Esophagus mucosa (tissue), 1 donor: ENCODE results near the gene SLC28A3. TPM values are rescaled to one million over a fixed set of nuclear protein-coding genes. Genes with fewer than 3 reads are reported as not detected.
A peak's percentile ranks its signal among the peaks of the same experiment; 100 is the strongest.

Experiments used
- ATAC-seq: fragments of 200-7000 bp; cut with Tn5 transposase; one replicate; pipeline ENCODE4 v1.9.1; 2020
- total RNA-seq: library from RNA; stranded (reverse); gene quantifications from one replicate; pipeline ENCODE4 v1.2.4, GENCODE V29; 2023
- donor health status: DM: yes; HTN: yes; CAD: no.

Gene SLC28A3
- total RNA-seq, 1 donor from 2014 or later, result 7.0 TPM

DNA sequence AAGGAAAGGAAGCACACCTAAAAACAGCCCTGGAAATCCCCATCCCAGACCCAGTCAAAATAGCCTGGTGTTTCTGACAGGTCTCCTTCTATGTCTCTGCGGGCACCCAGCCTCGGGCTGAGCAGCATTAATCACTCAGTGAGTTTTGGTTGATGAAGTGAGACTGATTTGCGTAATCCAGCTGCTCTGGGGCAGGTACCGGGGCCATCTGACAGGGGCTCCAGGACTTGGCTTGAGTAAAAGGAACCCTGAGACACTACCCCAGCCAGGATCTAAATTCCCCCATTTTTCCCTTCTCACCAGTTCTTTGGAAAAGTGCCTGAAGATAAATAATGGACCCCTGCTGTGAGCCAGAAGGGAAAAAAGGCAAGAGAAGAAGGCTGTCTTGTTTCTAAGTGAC is 596 bp downstream of the SLC28A3 start:
- peak; percentile 83 for ATAC-seq

DNA sequence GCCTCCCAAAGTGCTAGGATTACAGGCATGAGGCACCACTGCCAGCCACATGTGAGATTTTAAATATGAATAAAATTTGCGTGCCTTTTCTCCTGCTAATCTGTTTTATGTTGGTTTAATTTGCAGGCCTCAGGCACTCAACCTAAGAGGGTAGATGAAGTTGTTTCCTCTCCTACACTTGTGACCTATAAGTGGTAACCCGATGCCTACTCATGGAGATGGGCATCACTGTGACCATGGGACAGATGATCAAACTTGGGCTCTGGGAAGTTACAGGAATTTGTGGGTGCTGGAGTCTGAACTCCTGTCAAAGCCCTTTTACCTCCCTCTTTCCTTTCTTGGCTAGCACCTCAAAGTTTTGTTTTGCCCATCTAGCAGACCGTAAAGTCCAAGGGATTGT is 1.1 kb downstream of the SLC28A3 start:
- no peak for ATAC-seq

DNA sequence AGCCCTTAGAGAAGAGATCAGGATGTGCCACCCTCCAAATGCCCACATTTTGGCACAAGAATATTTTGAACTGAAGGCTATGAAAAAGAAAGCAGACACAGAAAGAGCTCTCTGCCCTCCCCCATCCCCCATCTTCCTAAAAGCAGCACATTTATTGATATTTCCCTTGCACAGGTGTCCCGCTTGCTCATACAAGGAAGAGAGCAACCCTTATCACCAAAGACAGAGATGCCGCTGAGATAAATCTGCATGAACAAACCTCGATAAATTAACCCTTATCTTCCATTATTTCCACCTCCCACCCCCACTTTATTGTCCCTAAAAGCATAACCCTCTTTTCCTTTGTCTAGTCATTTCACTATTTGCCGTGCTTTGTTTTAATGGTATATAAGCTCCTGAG is 1.8 kb downstream of the SLC28A3 start:
- ATAC-seq, result no peak

DNA sequence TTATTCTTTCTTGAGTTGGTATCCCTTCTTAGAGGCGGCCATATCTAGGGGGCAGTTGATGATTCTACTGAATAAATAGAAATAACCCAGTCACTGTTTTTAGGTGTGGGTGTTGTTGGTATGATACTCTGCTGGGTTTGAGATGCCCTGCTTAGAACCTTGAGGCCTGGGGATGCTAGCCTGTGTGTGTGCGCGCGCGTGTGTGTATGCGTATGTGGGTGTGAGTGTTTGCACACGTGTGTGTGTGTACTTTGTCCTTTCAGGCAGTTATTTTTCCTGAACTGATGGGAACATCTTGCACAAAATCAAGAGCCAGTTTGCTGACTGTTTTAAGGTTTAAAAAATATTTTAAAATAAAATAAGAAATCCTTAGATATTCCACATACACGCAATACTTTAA is 3.3 kb downstream of the SLC28A3 start:
- ATAC-seq, result no peak

DNA sequence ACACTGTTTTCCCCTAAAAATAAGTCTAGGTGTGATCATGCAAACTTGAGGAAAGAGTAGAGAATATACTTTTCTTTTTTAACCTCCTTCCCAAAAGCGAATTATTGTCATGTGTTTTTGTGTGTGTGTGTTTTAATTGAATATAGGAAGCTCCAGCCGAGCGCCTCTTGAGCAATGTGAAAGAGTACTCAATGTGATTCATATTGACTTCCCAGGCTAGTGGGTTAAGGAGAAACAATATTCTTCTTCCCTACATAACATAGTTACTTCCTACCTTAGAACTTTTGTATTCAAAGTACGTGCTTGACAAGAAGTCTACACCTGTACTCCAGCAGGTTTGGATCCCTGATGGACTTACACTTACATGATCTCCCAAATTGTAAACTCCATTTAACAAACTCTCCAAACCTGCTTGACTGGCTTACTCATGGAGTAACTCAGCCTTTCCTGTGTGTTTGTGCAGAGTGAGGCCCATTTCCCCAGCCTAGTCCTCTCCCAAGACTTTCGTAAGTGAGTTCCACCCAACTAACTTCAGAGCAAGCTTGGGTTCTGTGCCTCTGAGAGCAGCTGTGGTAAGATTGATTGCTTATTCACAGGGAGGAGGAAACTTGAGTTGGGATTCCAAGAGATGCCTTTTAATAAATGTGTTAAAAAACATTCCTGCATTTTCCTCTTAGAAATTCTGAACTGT is 9.3 kb downstream of the SLC28A3 start:
- peak; percentile 95 for ATAC-seq

DNA sequence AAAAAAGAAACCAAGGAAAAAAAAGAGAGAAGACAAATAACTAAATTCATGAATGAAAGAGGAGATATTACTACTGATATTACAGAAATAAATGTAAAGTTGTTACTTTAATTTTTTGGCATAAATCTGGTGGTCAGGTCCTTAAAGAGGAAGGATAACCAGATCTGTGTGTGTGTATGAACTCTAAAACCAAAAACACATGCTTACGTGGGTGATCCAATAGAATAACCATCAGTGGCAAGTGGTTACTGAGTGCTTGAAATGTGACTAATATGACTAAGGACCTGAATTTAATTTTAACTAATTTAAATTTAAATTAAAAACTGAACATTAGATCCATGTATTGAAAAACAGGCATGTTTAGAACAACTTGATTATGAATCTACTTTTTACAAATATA is 10.3 kb downstream of the SLC28A3 start:
- ATAC-seq, result no peak

DNA sequence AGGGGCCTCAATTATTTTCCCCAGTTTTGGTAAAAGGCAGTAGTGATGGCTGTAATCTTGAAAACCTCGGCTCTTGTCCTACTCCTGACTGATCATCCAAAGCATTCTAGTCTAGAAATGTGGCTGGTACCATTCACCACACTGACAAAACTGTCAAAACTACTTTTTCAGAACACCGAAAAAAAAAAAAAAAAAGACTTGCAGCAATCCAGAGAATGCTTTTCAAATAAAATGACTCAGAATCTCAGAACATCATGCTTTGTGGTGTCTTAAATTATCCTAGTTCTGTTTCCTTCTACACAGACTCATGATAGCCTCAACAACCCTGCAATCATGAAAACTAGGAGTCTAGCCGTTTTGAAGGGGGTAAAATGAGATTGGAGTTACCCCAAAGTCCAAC is 13.4 kb downstream of the SLC28A3 start:
- no peak for ATAC-seq

DNA sequence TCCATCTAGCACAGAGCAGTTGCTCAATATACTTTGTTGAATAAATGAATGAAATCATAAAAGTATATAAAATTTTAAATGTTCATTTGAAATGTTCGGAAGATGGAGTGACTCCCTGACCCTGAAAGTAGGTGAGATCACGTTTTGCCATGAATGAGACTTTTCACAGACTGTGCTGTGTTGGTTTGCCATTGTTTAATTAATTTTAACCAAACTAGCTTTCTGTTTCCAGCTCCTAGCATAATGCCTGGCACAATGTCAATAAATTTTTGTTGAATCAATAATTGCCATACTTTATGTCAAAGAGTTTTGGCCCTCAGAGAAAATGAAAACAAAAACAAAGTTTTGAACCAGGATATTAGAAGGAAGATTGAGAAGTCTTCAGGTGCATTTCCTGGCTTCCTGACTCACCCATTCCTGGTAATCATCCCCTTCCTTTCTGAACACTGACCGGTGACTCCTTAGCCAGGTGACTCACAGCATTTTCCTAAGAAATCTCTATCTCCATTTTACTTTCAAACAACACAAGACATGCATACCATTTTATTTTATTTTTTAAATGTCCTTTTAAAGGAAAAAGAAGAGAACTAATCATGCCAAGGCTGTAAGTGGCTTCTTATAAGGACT is 15.1 kb downstream of the SLC28A3 start:
- peak; percentile 83 for ATAC-seq

DNA sequence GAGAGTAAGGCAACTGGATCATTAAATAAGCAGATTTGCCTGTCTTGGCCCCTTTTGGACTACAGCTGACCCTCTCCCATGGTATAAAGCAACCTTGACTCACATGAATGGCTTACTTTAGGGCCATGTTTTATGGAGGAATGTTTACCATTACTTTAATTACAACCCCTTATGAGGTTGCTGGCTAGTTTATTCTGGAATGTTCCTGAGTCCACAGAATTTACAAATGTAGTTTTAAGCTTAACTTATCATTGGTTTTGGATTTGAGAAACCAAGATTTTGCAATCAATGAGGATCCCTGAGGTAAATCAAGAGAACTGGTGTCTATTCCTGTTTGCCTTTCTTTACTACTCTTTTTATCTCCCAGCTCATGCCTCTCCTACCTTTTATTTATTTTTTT is 15.7 kb downstream of the SLC28A3 start:
- no peak for ATAC-seq

DNA sequence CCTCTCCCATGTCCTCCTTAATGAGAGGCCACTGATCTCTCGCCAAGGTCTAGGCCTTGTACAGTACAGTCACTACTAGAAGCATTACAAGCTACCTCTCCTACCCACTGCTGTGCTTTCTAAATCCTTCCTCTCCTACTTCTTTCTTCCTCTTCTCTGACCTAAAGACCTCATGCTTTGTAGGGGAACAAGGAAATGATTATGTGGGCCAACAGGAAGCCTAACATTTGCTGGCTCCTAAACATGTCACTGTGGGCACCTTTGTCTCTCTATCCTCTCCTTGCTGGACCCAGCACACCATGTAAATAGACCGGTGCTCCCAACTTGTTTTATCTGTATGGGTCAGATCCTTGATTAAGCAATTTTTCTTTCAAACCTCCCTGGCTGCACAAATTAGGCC is 16.7 kb downstream of the SLC28A3 start:
- peak; percentile 54 for ATAC-seq

DNA sequence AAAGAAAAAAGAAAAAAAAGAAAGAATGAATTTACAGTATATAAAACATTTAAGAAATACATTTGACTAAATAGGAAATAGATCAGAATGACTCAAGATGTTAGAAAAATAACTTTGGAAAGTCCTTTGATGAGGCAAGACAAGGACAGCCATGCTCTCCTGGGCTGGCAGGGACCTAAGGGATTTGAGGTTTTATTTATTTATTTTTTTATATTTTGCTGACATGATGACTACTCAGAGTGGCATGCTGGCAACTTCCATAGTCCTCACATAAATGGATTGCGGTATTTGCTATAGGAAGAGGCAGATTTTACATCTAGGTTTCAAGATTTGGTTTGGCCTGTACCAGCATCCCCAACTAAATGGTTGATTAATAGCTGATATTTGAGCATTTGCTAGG is 17.7 kb downstream of the SLC28A3 start:
- no peak for ATAC-seq

DNA sequence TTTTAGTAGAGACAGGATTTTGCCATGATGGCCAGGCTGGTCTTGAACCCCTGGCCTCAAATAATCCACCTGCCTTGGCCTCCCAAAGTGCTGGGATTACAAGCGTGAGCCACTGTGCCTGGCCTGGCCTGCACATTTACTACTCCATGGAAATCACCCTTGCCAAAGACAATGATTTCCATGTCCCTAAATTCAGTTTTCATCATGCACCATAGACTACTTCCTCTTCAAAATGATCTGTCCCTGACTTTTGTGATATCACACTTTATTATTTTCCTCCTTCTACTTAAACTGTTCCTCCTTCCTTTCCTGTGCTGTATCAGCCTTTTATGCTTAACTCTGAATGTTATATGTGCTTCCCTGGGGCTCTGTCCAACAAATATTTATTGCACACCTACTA is 20.3 kb downstream of the SLC28A3 start:
- no peak for ATAC-seq

DNA sequence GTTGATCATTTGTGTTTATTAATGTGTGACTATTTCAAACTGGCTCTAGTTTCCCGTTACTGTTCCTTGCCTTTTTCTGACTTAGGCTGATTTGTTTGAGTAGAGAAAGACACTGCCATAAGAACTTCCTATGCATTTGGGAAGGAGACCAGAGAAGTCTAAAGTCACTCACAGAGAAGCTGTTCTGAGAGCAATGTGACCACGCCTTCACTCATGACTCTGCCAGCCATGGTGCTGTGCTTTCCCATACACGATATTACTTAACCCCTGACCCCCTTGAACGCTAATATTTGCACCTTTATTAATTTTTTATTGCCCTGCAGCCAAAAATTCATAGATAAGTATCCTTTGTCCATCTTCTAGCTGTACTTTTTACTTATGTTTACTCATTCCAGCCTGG is 20.9 kb downstream of the SLC28A3 start:
- no peak for ATAC-seq

DNA sequence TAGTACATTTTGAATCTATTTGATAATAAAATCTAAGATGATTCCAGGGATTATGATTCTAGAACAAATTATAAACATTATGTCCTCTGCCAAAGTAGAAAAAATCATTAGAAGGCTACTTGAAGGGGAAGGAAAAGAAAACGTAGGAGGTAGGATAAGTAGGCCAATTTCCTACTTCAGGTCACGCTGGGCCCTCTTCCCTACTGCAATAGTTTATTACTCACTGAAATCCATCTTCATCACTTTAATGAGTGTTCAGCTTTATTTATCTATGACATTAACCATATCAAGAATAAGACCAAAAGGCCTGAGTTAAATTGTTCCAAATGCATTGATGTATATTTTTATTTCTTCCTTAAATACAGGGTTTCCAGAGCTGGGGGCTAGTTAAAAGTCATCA is 21.6 kb downstream of the SLC28A3 start:
- no peak for ATAC-seq

DNA sequence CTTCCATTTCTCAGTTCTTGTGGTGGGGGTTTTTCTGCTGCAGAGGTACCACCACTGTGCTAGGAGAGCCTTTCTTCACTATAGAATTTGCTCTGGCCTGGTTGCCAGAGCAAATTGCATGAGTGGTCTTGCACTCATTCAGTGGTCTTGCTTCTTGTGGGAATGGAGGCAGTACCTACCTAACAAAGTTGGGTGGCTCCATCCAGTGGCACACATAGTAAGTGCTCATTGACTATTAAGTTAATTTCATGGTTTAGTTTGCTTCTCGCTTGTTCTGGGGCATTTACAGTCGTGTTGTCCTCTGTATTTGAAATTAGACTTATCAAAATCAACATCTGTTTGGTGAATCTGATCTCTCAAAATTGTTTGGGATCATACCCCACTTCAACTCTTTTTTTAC is 23.0 kb downstream of the SLC28A3 start:
- ATAC-seq, result no peak

DNA sequence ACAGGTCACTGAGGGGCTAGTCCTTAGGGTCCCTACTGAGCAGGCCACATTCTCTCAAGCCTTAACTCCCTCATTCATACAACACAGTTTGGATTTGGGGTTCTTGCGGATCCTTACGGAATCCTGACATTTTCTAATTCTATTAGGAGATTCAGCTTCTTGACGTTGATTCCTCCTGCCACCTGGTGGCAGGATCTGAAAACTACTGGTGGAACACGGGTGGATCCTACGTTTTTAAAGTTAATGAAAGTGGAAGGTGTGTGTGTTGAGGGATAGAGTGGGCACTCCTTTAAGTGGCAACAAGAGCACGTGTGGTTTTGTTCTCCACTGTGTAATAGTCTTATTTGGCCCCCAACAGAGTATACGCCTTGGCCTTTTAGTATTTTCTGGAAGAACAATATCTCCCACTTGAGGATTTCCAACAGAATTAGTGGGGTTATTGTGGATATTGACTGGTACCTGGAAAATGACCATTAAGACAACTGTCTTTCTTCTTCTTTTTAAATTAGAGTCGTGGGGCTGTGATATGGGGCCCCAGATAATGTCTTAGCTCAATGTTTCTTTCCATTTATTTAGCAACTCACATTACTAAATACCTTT is 25.2 kb downstream of the SLC28A3 start:
- ATAC-seq, result peak; percentile 67

DNA sequence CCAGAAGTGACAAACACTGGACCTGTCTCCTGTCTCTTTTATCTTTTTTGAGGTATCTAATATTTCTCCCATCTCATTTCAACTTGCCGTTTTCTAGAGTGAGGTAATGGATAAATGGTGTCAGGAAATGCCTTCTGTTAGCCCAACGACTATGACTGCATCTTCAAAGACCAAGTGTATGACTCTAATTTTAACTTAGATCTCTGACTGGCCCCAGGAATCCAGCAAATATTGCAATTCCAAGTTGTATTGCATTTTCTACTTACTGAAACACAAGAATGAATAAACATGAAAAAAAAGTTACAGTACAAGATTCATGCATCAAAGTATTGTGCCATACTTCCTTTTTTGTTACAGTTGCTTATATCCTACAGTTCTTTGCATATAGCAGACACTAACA is 26.3 kb downstream of the SLC28A3 start:
- ATAC-seq, result no peak

DNA sequence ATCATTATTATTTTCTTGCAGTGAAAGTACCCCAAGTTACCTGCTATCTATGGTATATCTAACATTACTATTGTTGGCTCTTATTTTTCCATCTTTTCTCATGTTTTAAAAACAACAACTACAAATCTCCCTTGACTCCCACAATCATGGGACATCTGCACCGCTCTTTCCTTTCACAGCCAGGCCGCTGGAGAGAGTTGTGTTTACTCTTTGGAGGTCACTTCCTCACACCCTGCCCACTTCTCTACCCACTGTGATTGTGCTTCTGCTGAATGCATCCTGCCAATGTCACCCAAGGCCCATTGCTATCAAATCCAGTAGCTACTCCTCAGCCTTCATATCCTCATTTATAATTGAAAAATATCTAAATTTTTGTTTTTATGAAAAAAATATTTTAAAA is 29.7 kb downstream of the SLC28A3 start:
- no peak for ATAC-seq

DNA sequence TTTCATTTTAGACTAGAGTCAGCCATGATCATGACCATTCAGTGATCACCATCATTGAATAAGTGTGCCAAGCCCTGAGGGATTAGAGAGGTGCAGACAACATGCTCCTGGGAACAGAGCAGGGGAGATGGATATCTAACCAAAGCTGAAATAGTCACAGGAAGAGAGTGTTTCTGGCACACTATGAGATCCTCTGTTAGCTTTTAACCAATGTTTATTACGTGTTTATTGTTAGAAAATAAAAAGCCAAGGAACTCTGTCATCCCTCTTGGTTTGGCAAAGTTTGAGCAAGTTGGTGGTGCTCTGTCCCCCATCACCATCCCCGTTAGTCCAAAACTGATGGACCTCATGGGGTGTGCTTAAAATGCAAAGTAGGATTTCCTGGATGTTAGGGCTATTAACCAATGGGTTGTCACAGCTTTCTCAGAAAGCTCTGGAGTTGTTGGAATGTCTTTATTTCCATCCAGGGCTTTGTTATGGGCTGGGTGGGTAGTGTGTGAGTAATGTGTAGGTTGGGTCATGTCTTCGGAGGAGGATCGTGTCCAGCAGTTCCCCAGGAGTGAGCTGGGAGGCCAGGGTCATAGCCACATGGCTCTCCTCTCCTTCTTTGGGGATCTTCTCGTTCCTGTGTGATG is 34.9 kb downstream of the SLC28A3 start:
- ATAC-seq, result no peak

DNA sequence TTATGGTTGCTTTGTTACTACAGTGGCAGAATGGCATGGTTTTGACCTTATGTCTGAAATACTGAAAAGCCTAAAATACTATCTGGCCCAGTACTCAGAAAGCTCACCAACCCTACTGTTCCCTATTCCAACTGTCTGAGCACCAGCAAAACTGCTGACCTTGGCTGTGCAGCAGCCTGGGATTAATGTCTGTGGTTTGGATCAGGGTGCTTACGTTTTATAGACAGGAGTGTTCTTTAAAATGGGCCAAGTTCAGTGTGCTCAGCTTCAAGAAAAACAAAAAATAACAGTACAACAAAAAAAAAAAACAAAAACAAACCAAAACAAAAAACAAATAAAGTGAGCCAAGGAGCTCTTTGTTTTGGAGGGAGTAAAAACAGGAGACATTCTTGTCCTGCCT is 36.4 kb downstream of the SLC28A3 start:
- ATAC-seq, result peak; percentile 13

DNA sequence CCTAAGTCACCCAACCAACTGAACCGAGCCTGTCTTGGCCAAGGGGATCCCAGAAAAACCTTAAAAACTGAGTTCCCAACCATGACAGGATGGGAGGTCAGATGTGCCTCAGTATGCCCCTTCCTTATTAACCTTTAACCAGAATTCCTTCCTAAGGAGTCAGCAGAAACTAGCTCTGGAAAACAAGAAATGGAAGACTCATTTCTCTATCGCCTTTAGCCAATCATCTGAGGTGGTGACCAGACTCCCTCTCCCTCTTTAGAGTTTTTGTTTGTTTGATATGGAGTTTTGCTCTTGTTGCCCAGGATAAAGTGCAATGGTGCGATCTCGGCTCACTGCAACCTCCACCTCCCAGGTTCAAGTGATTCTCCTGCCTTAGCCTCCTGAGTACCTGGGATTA is 37.5 kb downstream of the SLC28A3 start:
- ATAC-seq, result no peak

DNA sequence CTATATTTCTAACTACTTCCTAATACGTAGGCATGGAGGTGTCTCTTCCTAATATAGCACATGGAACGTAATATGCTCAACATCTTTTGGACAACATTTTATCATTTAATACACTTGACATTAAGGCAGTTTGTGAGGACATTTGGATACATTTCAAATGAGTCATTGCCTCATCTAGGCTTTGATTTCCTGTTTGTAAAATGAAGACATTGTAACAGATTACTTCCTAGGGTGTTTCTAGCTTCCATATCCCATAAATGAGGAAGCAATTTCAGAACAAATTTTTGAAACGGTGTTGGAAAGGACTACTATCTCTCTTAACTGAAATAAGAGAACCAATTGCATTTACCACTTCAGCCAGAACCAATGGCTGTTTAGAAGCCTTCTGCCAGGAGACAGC is 38.7 kb downstream of the SLC28A3 start:
- ATAC-seq, result peak; percentile 35

DNA sequence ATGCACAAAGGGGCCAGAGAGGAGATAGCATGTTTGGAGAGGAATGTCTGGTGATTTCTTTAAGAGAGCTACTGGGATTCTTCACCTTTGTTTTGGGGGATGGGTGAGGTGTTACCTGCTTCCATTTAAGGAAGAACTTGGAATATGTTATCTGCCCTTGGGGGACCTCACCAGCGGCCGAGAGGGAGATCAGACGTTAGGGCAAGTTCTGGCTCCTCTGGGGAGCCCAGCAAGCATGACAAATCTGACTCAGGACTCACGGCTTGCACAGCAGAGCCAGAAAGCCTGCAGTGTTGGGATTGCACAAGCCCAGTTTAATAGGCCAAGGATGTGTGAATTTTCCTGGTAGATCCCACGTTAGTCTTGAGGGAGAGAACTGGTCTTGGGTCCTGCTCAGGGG is 40.3 kb downstream of the SLC28A3 start:
- peak; percentile 86 for ATAC-seq
